H1 (cell line): ENCODE data around the gene BCL3. TPM values are rescaled to one million over a fixed set of nuclear protein-coding genes. Genes with fewer than 3 reads are reported as not detected.

Experiments used
- CTCF ChIA-PET: fragments of 300-600 bp; sonication (Branson Sonifier 250); formaldehyde crosslinking; loops from one replicate; lab custom pipeline; 2021; ENCODE audit not compliant: partially characterized antibody; lab: Charles Lee
- POLR2A ChIA-PET: fragments of 300-600 bp; sonication (Branson Sonifier 250); formaldehyde crosslinking; loops from one replicate; lab custom pipeline; 2021; ENCODE audit warnings: inconsistent platforms; ENCODE audit not compliant: partially characterized antibody; lab: Charles Lee
- DNase-seq, 2 experiments: peaks; one replicate each; pipeline versions ENCODE4 v3.0.0 to v3.0.0-alpha.2; 2010 to 2022; ENCODE audit warnings: low spot score in 2 of 2, low read depth in 1 of 2, mixed read lengths in 1 of 2
- FAIRE-seq: peaks from 2 replicates; lab custom pipeline; 2011; peaks lifted over from hg19 to GRCh38; lab: Jason Lieb, UNC
- H2AFZ ChIP-seq: 2 replicates; pipeline ENCODE4 v1.8.1; 2012; ENCODE audit warnings: low read length, inconsistent platforms
- H2AK5ac ChIP-seq: 2 replicates; pipeline ENCODE4 v1.6.1; 2013; ENCODE audit warnings: low read depth, low read length
- H2BK120ac ChIP-seq: replicated peaks from 2 replicates; pipeline ENCODE3; 2013; ENCODE audit warnings: low read depth, low read length, inconsistent platforms
- H2BK12ac ChIP-seq: 2 replicates; pipeline ENCODE4 v1.6.1; 2013; ENCODE audit warnings: low read depth, low read length
- H2BK15ac ChIP-seq: 2 replicates; pipeline ENCODE4 v1.6.1; 2013; ENCODE audit warnings: low read length
- H2BK20ac ChIP-seq: 2 replicates; pipeline ENCODE4 v1.6.1; 2013; ENCODE audit warnings: low read length
- H2BK5ac ChIP-seq: 2 replicates; pipeline ENCODE4 v1.6.1; 2013; ENCODE audit warnings: low read depth, low read length
- H3K14ac ChIP-seq: 2 replicates; pipeline ENCODE4 v1.6.1; 2013; ENCODE audit warnings: inconsistent platforms; ENCODE audit not compliant: insufficient read length
- H3K18ac ChIP-seq: 2 replicates; pipeline ENCODE4 v1.6.1; 2013; ENCODE audit warnings: low read length; ENCODE audit errors: extremely low read depth
- H3K23ac ChIP-seq: 2 replicates; pipeline ENCODE4 v1.6.1; 2013; ENCODE audit warnings: inconsistent platforms; ENCODE audit not compliant: insufficient read length
- H3K23me2 ChIP-seq: 2 replicates; pipeline ENCODE4 v1.6.1; 2013; ENCODE audit warnings: low read depth, low read length
- H3K27ac ChIP-seq: 2 replicates; pipeline ENCODE4 v1.6.1; 2011; ENCODE audit warnings: low read depth, low read length, inconsistent platforms
- H3K27me3 ChIP-seq, 4 experiments: replicated peaks in 1 of 4; 1 replicate in 1 of 4; 2 replicates in 3 of 4; pipeline versions ENCODE4 v1.6.1 to v1.8.1; 2011 to 2013; ENCODE audit warnings: low read length in 3 of 4, mild to moderate bottlenecking in 3 of 4, inconsistent platforms in 2 of 4, mixed read lengths in 2 of 4, moderate library complexity in 1 of 4; ENCODE audit not compliant: control insufficient read depth in 3 of 4, insufficient read depth in 3 of 4; ENCODE audit errors: extremely low read depth in 1 of 4
- H3K36me3 ChIP-seq, 4 experiments: 2 replicates each; pipeline versions ENCODE4 v1.6.1 to v1.8.1; 2011 to 2013; ENCODE audit warnings: mild to moderate bottlenecking in 4 of 4, low read length in 3 of 4, moderate library complexity in 2 of 4, control low read depth in 1 of 4, inconsistent platforms in 1 of 4; ENCODE audit not compliant: insufficient read depth in 4 of 4, control insufficient read depth in 2 of 4
- H3K4ac ChIP-seq: replicated peaks from 2 replicates; pipeline ENCODE3; 2013; ENCODE audit warnings: low read length, low read depth, mixed read lengths, inconsistent platforms; ENCODE audit not compliant: insufficient read length
- H3K4me1 ChIP-seq, 4 experiments: replicated peaks in 1 of 4; 1 replicate in 1 of 4; 2 replicates in 3 of 4; pipeline versions ENCODE4 v1.6.1 to v1.8.1; 2011 to 2013; ENCODE audit warnings: low read length in 3 of 4, inconsistent platforms in 2 of 4, mixed read lengths in 1 of 4; ENCODE audit not compliant: insufficient read depth in 4 of 4, control insufficient read depth in 3 of 4
- H3K4me2 ChIP-seq, 2 experiments: 2 replicates each; pipeline versions ENCODE4 v1.6.1 to v1.8.1; 2011 to 2013; ENCODE audit warnings: low read depth in 2 of 2, low read length in 2 of 2, control low read depth in 1 of 2, inconsistent platforms in 1 of 2, mild to moderate bottlenecking in 1 of 2; ENCODE audit not compliant: insufficient read depth in 1 of 2
- H3K4me3 ChIP-seq, 4 experiments: fragments of 200-600, 300-600 bp in 1 of 4; sonication (generic), shearing (Covaris generic), sonication (Bioruptor Twin) in 1 of 4; 2 replicates each; pipeline versions ENCODE4 v1.5.1 to v1.8.1; 2011 to 2016; ENCODE audit warnings: low read length in 4 of 4, low read depth in 3 of 4, control low read depth in 2 of 4, inconsistent platforms in 2 of 4, mild to moderate bottlenecking in 2 of 4, mixed read lengths in 1 of 4, moderate library complexity in 1 of 4; ENCODE audit not compliant: insufficient read depth in 2 of 4; ENCODE audit errors: extremely low read depth in 1 of 4
- H3K56ac ChIP-seq: replicated peaks from 2 replicates; pipeline ENCODE3; 2013; ENCODE audit warnings: low read depth, mild to moderate bottlenecking, mixed read lengths, low read length, inconsistent platforms; ENCODE audit not compliant: insufficient read length
- H3K79me1 ChIP-seq: 2 replicates; pipeline ENCODE4 v1.6.1; 2013; ENCODE audit warnings: low read depth, low read length, control low read depth
- H3K79me2 ChIP-seq, 2 experiments: 2 replicates each; pipeline versions ENCODE4 v1.6.1 to v1.8.1; 2012 to 2013; ENCODE audit warnings: low read length in 2 of 2, mild to moderate bottlenecking in 2 of 2, inconsistent platforms in 1 of 2; ENCODE audit not compliant: insufficient read depth in 2 of 2, control insufficient read depth in 1 of 2
- H3K9ac ChIP-seq, 4 experiments: replicated peaks in 1 of 4; 1 replicate in 1 of 4; 2 replicates in 3 of 4; pipeline versions ENCODE4 v1.6.1 to v1.8.1; 2011 to 2013; ENCODE audit warnings: low read depth in 3 of 4, low read length in 3 of 4, control low read depth in 2 of 4, mild to moderate bottlenecking in 2 of 4, moderate library complexity in 2 of 4, inconsistent platforms in 1 of 4; ENCODE audit errors: extremely low read depth in 1 of 4
- H3K9me3 ChIP-seq, 2 experiments: 2 replicates each; pipeline versions ENCODE4 v1.6.1 to v1.8.1; 2012 to 2013; ENCODE audit warnings: mild to moderate bottlenecking in 2 of 2, moderate library complexity in 2 of 2, control low read depth in 1 of 2, inconsistent platforms in 1 of 2, low read depth in 1 of 2, low read length in 1 of 2, mixed read lengths in 1 of 2; ENCODE audit not compliant: insufficient read depth in 2 of 2
- H4K20me1 ChIP-seq, 2 experiments: replicated peaks in 1 of 2; 2 replicates each; pipeline versions ENCODE3 to v1.8.1; 2011 to 2013; ENCODE audit warnings: inconsistent platforms in 2 of 2, low read length in 2 of 2, mild to moderate bottlenecking in 1 of 2; ENCODE audit not compliant: insufficient read depth in 2 of 2, control insufficient read depth in 1 of 2
- H4K5ac ChIP-seq: 2 replicates; pipeline ENCODE4 v1.6.1; 2013; ENCODE audit warnings: low read length, low read depth, mixed read lengths, inconsistent platforms; ENCODE audit not compliant: insufficient read length
- H4K8ac ChIP-seq: 2 replicates; pipeline ENCODE4 v1.8.0; 2013; ENCODE audit warnings: mild to moderate bottlenecking, moderate library complexity, low read length, inconsistent platforms; ENCODE audit not compliant: insufficient read depth; ENCODE audit errors: extremely low read depth
- H4K91ac ChIP-seq: replicated peaks from 2 replicates; pipeline ENCODE3; 2013; ENCODE audit warnings: low read length, mixed read lengths, inconsistent platforms; ENCODE audit not compliant: insufficient read length
- NRF1 ChIP-seq: IDR thresholded peaks from 2 replicates; pipeline ENCODE4 v1.6.1; 2011; ENCODE audit warnings: mild to moderate bottlenecking, low read depth, low read length, improper control_type of control experiment
- TAF7 ChIP-seq: optimal IDR thresholded peaks from 2 replicates; pipeline ENCODE3; 2011; ENCODE audit warnings: low read depth, mild to moderate bottlenecking, inconsistent platforms, low read length, moderate library complexity, borderline replicate concordance
- TBP ChIP-seq: IDR thresholded peaks from 2 replicates; pipeline ENCODE4 v1.6.1; 2011; ENCODE audit warnings: low read depth, low read length, improper control_type of control experiment
- WGBS, 2 experiments: shearing (Covaris generic) in 1 of 2; methylation state at CpG; one replicate each; pipeline versions ENCODE4 v1.1.6 to v1.1.7; 2013 to 2015; ENCODE audit warnings: low lambda C conversion rate in 2 of 2, mixed read lengths in 2 of 2, inconsistent platforms in 1 of 2, low coverage in 1 of 2, missing lambda C conversion rate in 1 of 2; ENCODE audit not compliant: insufficient replicate concordance in 2 of 2, insufficient coverage in 1 of 2, insufficient read length in 1 of 2; ENCODE audit errors: extremely low coverage in 1 of 2, missing lambda C conversion rate in 1 of 2; 5-methylcytosine and 5-hydroxymethylcytosine counted together
- polyA plus RNA-seq, 7 experiments: library from polyadenylated mRNA; depleted of rRNA in 3 of 7; stranded (reverse) in 5 of 7; unstranded in 2 of 7; fragments of >200 nt in 5 of 7; fragments of 200-250 nt in 2 of 7; gene quantifications; 1 replicate in 5 of 7; 2 replicates in 1 of 7; 4 replicates in 1 of 7; pipeline versions ENCODE4 v1.2.1 to v1.2.3, GENCODE V29; 2011 to 2013; ENCODE audit warnings: missing spikeins in 2 of 7, mixed read lengths in 2 of 7
- total RNA-seq: library from RNA; stranded (reverse); fragmentation: NEBNext Ultra II Directional; extraction: Animal tissue kit (Norgen Biotek cat#: 25700); gene quantifications from 2 replicates; pipeline ENCODE4 v1.2.1, GENCODE V29; 2021

The BCL3 gene
- total and polyA plus RNA-seq, 2 of the 8 experiments (the other 6 are each of a cell fraction or from before 2014, with no cell fraction given), result 0.88 to 2.4 TPM

GRCh38 chr19:44720945-44721344 lies 27.6 kb upstream of the BCL3 start:
- Histone ChIP-seq H2AFZ (no peak overlapping the region), H3K23me2 (no peaks in the 10 kb centered on the region; the same call in 1 of the 2 replicates), H3K79me2 (no peaks in the 10 kb centered on the region), H2BK120ac (no peak overlapping the region), H4K20me1 (no peaks in the 10 kb centered on the region), H2BK5ac (no peak overlapping the region), H4K5ac (no peak overlapping the region), H3K4me1 (peaks cover 0 to 12% (median 8%) of the 10 kb centered on the region in 4 experiments; a peak in 6 of 7 replicates), H3K4me2 (no peak overlapping the region), H2BK20ac (no peak overlapping the region), H4K8ac (no peak overlapping the region), H3K23ac (no peak overlapping the region), H3K27ac (no peak overlapping the region), H3K9me3 (no peaks in the 10 kb centered on the region), H4K91ac (no peak overlapping the region), H3K56ac (no peak overlapping the region), H2AK5ac (no peak overlapping the region), H3K14ac (no peak overlapping the region), H3K4ac (no peak overlapping the region), H3K27me3 (no peaks in the 10 kb centered on the region; a peak in 1 of 7 replicates), H2BK12ac (no peak overlapping the region), H2BK15ac (no peak overlapping the region), H3K9ac (no peak overlapping the region), H3K4me3 (no peak overlapping the region), H3K36me3 (no peaks in the 10 kb centered on the region), H3K18ac (no peak overlapping the region), H3K79me1 (no peaks in the 10 kb centered on the region)
- ChIA-PET CTCF (interaction anchor here (0.7 to 20.6 kb wide), 9 partner anchors 21 to 154 kb away, joined by 3 to 468 read pairs (median 10); partner anchors contain the start of gene NECTIN2), POLR2A (interaction anchor here (1.6 kb wide), 1 partner anchor 50 kb away, joined by 4 read pairs; no protein-coding TSS in a partner anchor)
- 90% methylated on average over 6 of the region's 6 CpGs; no CpG with 5 or more reads in 1 of the 2 experiments for WGBS, 2 experiments
- TF ChIP-seq TBP (no peak), TAF7 (no peak), NRF1 (no peak)
- DNase-seq (no peak), FAIRE-seq (no peak)
